HepG2 (cell line): ENCODE measurements around the gene ACOT8. TPM values are rescaled to one million over a fixed set of nuclear protein-coding genes. Genes with fewer than 3 reads are reported as not detected.

Source experiments
- ADNP ChIP-seq: sonication (generic); formaldehyde crosslinking; IDR thresholded peaks from 2 replicates; pipeline ENCODE4 v1.4.0; 2020; ENCODE audit warnings: missing genetic modification reagents
- AGO1 ChIP-seq: fragments of 200-400 bp; formaldehyde crosslinking; IDR thresholded peaks from 2 replicates; pipeline ENCODE4 v1.6.1; 2017; ENCODE audit warnings: mild to moderate bottlenecking, low read depth, low read length, moderate library complexity; ENCODE audit not compliant: poor library complexity, severe bottlenecking
- EED ChIP-seq: sonication (generic); formaldehyde crosslinking; IDR thresholded peaks from 2 replicates; pipeline ENCODE4 v1.5.0; 2020; ENCODE audit warnings: mild to moderate bottlenecking, missing genetic modification reagents
- GABPB1 ChIP-seq: IDR thresholded peaks from 2 replicates; pipeline ENCODE4 v1.6.1; 2016; ENCODE audit warnings: mild to moderate bottlenecking, missing genetic modification reagents, moderate library complexity, missing compliant biosample characterization
- HNF4G ChIP-seq, 2 experiments: sonication (generic) in 1 of 2; formaldehyde crosslinking in 1 of 2; IDR thresholded peaks; 2 replicates each; pipeline versions ENCODE4 v1.4.0 to v1.6.1; 2011 to 2020; ENCODE audit warnings: borderline replicate concordance in 2 of 2, low read depth in 2 of 2, mild to moderate bottlenecking in 2 of 2, low read length in 1 of 2, missing genetic modification reagents in 1 of 2, moderate library complexity in 1 of 2
- LRRFIP1 ChIP-seq: sonication (generic); formaldehyde crosslinking; conservative IDR thresholded peaks from 2 replicates; pipeline ENCODE4 v1.4.0; 2020; ENCODE audit warnings: missing genetic modification reagents
- MAF1 ChIP-seq: sonication (generic); formaldehyde crosslinking; IDR thresholded peaks from 2 replicates; pipeline ENCODE4 v1.5.0; 2020; ENCODE audit warnings: missing genetic modification reagents, borderline replicate concordance
- MXD4 ChIP-seq: IDR thresholded peaks from 2 replicates; pipeline ENCODE4 v1.6.1; 2016; ENCODE audit warnings: mild to moderate bottlenecking, missing biosample characterization, missing genetic modification reagents
- PHF8 ChIP-seq: sonication (generic); formaldehyde crosslinking; IDR thresholded peaks from 2 replicates; pipeline ENCODE4 v1.5.0; 2020; ENCODE audit warnings: missing genetic modification reagents
- THAP9 ChIP-seq: sonication (generic); formaldehyde crosslinking; IDR thresholded peaks from 2 replicates; pipeline ENCODE4; 2020; ENCODE audit warnings: missing genetic modification reagents, mild to moderate bottlenecking, borderline replicate concordance
- ZBTB14 ChIP-seq: sonication (generic); formaldehyde crosslinking; IDR thresholded peaks from 2 replicates; pipeline ENCODE4 v1.4.0; 2020; ENCODE audit warnings: missing genetic modification reagents
- ZBTB39 ChIP-seq: sonication (generic); formaldehyde crosslinking; IDR thresholded peaks from 2 replicates; pipeline ENCODE4 v1.5.0; 2020; ENCODE audit warnings: missing genetic modification reagents
- ZBTB42 ChIP-seq: sonication (generic); formaldehyde crosslinking; IDR thresholded peaks from 2 replicates; pipeline ENCODE4 v1.5.0; 2020; ENCODE audit warnings: mild to moderate bottlenecking, missing genetic modification reagents
- ZFX ChIP-seq: sonication (generic); formaldehyde crosslinking; IDR thresholded peaks from 2 replicates; pipeline ENCODE4 v1.4.0; 2020; ENCODE audit warnings: mild to moderate bottlenecking, low read depth, missing genetic modification reagents, moderate library complexity
- ZFY ChIP-seq: sonication (generic); formaldehyde crosslinking; IDR thresholded peaks from 2 replicates; pipeline ENCODE4 v1.4.0; 2020; ENCODE audit warnings: missing genetic modification reagents
- ZNF547 ChIP-seq: sonication (generic); formaldehyde crosslinking; IDR thresholded peaks from 2 replicates; pipeline ENCODE4 v1.5.1; 2020; ENCODE audit warnings: mild to moderate bottlenecking, missing genetic modification reagents
- ZNF577 ChIP-seq: sonication (generic); formaldehyde crosslinking; IDR thresholded peaks from 2 replicates; pipeline ENCODE4 v1.4.0; 2020; ENCODE audit warnings: mild to moderate bottlenecking, low read depth, missing genetic modification reagents, borderline replicate concordance
- ZNF713 ChIP-seq: sonication (generic); formaldehyde crosslinking; IDR thresholded peaks from 2 replicates; pipeline ENCODE4 v1.4.0; 2020; ENCODE audit warnings: mild to moderate bottlenecking, missing genetic modification reagents
- polyA plus RNA-seq, 8 experiments: library from polyadenylated mRNA; depleted of rRNA in 3 of 8; stranded (reverse) in 7 of 8; unstranded in 1 of 8; fragments of >200 nt; fragmentation: Illumina TruSeq in 4 of 8; extraction: Trizol in 4 of 8; gene quantifications; 2 replicates each; pipeline versions ENCODE4 v1.2.1 to v1.2.3, GENCODE V29; 2011 to 2016; ENCODE audit warnings: low read depth in 4 of 8, missing spikeins in 1 of 8, mixed read lengths in 1 of 8; ENCODE audit not compliant: insufficient read depth in 1 of 8
- total RNA-seq, 5 experiments: library from RNA; depleted of rRNA; stranded (reverse); fragments of >200 nt; fragmentation: Illumina TruSeq; extraction: Trizol; gene quantifications; 2 replicates each; pipeline ENCODE4 v1.2.3, GENCODE V29; 2016; ENCODE audit warnings: low read depth in 1 of 5

The ACOT8 gene
- total and polyA plus RNA-seq, 2 of the 13 experiments (the other 11 are each of a cell fraction or from before 2014, with no cell fraction given), result 31.4 to 45.5 TPM

GRCh38 chr20:45833883-45834796, 23.1 kb downstream of the ACOT8 start (continued):
- TF ChIP-seq PHF8 (peak; percentile 92), ZFY (peak; percentile 79), ZFX (CRISPR knock-in tag) (peak; percentile 94), LRRFIP1 (CRISPR knock-in tag) (no peak; the same call in 1 of the 2 replicates), ZNF547 (CRISPR knock-in tag) (no peak), ZBTB39 (no peak), GABPB1 (peak; percentile 79; the same call in 1 of the 2 replicates), HNF4G (IDR thresholded peaks at IDR 0.05; ENCODE audit: borderline replicate concordance, low read depth, low read length) (0 out of 2 replicates have a peak, but pooled peaks have one; percentile 4), HNF4G (CRISPR knock-in tag; IDR thresholded peaks at IDR 0.05; ENCODE audit: borderline replicate concordance, low read depth) (no peak), ZBTB42 (peak; percentile 80), AGO1 (peak; percentile 93), MXD4 (peak; percentile 58; the same call in 1 of the 2 replicates), THAP9 (CRISPR knock-in tag) (peak; percentile 15; the same call in 1 of the 2 replicates), ZBTB14 (CRISPR knock-in tag) (peak; percentile 34; the same call in 1 of the 2 replicates), EED (CRISPR knock-in tag) (peak; percentile 21; the same call in 1 of the 2 replicates), ADNP (CRISPR knock-in tag) (peak; percentile 90), MAF1 (CRISPR knock-in tag) (0 out of 2 replicates have a peak, but pooled peaks have one; percentile 36), ZNF713 (0 out of 2 replicates have a peak, but pooled peaks have one; percentile 39), ZNF577 (CRISPR knock-in tag) (no peak)
